Measurements from ENCODE around the gene SLC27A3. TPM values are rescaled to one million over a fixed set of nuclear protein-coding genes. Genes with fewer than 3 reads are reported as not detected.

Gene SLC27A3
- total RNA-seq, 1 donor = 13.8 TPM

DNA sequence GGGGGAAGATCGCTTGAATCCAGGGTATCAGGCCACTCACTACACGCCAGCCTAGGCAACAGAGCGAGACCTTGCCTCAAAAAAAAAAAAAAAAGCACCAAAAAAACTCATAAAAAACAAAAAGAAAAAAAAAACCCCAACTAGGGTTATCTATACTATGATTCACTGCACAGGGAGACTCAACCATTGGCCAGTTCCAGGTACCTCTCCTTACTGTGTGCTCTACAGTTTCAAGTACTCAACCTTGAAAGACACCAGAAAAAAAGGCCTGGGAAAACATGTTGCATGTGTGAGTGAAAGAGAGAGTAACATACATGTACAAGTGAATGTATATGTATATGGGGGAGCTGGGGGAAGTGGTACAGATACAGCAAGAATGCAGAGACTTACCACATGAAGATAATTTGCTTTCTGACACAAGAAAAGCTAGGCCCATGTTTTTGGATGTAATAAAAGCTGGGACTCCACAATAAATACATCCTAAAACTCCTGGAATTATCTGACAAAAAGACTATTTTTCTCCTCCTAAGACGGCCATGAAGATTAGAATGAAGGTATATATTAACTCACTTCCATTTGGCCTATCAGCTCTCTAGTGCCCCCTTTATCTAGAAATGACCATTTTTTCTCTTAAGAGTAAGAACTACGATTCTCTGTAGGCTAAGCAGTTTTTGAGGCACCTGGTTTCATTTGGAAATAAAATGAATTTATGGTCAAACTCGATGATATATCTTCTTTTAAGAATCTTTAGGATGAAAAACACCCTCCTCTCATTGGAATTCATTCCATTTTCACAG, 52.2 kb downstream of the SLC27A3 start:
- Histone ChIP-seq H3K36me3 (ENCODE audit: insufficient read depth, low read length) (peaks cover 18% of the 10 kb centered on the region), H3K27ac (ENCODE audit: low read depth, low read length) (no peak overlapping the region), H3K4me3 (ENCODE audit: insufficient read depth, low read length) (no peak overlapping the region), H4K20me1 (ENCODE audit: insufficient read depth, low read length) (no peaks in the 10 kb centered on the region), H3K4me2 (ENCODE audit: insufficient read depth, low read length) (no peak overlapping the region), H3K9me3 (ENCODE audit: low read depth, low read length) (no peaks in the 10 kb centered on the region), H3K27me3 (ENCODE audit: insufficient read depth, low read length) (no peaks in the 10 kb centered on the region), H2AFZ (ENCODE audit: low read length) (no peak overlapping the region), H3K79me2 (ENCODE audit: insufficient read depth, low read length) (peaks cover 9% of the 10 kb centered on the region), H3K4me1 (ENCODE audit: insufficient read depth, low read length) (no peaks in the 10 kb centered on the region)
- TF ChIP-seq, protein P1, sequence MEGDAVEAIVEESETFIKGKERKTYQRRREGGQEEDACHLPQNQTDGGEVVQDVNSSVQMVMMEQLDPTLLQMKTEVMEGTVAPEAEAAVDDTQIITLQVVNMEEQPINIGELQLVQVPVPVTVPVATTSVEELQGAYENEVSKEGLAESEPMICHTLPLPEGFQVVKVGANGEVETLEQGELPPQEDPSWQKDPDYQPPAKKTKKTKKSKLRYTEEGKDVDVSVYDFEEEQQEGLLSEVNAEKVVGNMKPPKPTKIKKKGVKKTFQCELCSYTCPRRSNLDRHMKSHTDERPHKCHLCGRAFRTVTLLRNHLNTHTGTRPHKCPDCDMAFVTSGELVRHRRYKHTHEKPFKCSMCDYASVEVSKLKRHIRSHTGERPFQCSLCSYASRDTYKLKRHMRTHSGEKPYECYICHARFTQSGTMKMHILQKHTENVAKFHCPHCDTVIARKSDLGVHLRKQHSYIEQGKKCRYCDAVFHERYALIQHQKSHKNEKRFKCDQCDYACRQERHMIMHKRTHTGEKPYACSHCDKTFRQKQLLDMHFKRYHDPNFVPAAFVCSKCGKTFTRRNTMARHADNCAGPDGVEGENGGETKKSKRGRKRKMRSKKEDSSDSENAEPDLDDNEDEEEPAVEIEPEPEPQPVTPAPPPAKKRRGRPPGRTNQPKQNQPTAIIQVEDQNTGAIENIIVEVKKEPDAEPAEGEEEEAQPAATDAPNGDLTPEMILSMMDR (IDR thresholded peaks at IDR 0.05; ENCODE audit: extremely low read depth, low read depth, low read length) = peak; percentile 11
- DNase-seq (ENCODE audit: insufficient read length, low spot score, missing footprints) = no peak

Small RNAs within 50 kb of the gene (small RNA-seq; reads per million reads assigned to genes)
- gene RF00019 = not detected

Other genes with a start within 250 kb of the SLC27A3 start
- gene S100A6, start 239.4 kb upstream of the SLC27A3 start, total RNA-seq = 1,187 and 1,317 TPM in 2 replicates
- not detected in 2 replicates for gene S100A5, start 234.5 kb upstream of the SLC27A3 start, total RNA-seq
- 21.5 and 63.0 TPM in 2 replicates for gene S100A4, start 229.6 kb upstream of the SLC27A3 start, total RNA-seq
- 4.4 and 7.6 TPM in 2 replicates for gene S100A3, start 226.1 kb upstream of the SLC27A3 start, total RNA-seq
- gene S100A2, start 209.6 kb upstream of the SLC27A3 start, total RNA-seq = 1.8 and 2.1 TPM in 2 replicates
- 160 and 190 TPM in 2 replicates for gene S100A16, start 162.3 kb upstream of the SLC27A3 start, total RNA-seq
- gene S100A14, start 159.1 kb upstream of the SLC27A3 start, total RNA-seq = 0.36 TPM in 1 of 2 replicates, not detected in the other
- 121 and 165 TPM in 2 replicates for gene S100A13, start 147.9 kb upstream of the SLC27A3 start, total RNA-seq
- gene S100A1, start 147.0 kb upstream of the SLC27A3 start, total RNA-seq = 0.29 TPM in 1 of 2 replicates, not detected in the other
- gene CHTOP, start 141.3 kb upstream of the SLC27A3 start, total RNA-seq = 38.9 and 40.9 TPM in 2 replicates
- 53.6 TPM in 2 replicates for gene SNAPIN, start 116.7 kb upstream of the SLC27A3 start, total RNA-seq
- gene ILF2, start 104.4 kb upstream of the SLC27A3 start, total RNA-seq = 130 and 142 TPM in 2 replicates
- gene NPR1, start 96.7 kb upstream of the SLC27A3 start, total RNA-seq = under 0.01 TPM in 1 of 2 replicates, not detected in the other
- 42.4 and 42.7 TPM in 2 replicates for gene INTS3, start 47.4 kb upstream of the SLC27A3 start, total RNA-seq
- 9.7 and 11.6 TPM in 2 replicates for gene GATAD2B, start 147.6 kb downstream of the SLC27A3 start, total RNA-seq
- 26.8 and 27.5 TPM in 2 replicates for gene DENND4B, start 171.3 kb downstream of the SLC27A3 start, total RNA-seq
- gene CRTC2, start 183.2 kb downstream of the SLC27A3 start, total RNA-seq = 4.7 and 6.8 TPM in 2 replicates
- 96.3 and 99.0 TPM in 2 replicates for gene SLC39A1, start 188.1 kb downstream of the SLC27A3 start, total RNA-seq
- 7.2 and 8.8 TPM in 2 replicates for gene CREB3L4, start 192.5 kb downstream of the SLC27A3 start, total RNA-seq
- gene JTB, start 202.3 kb downstream of the SLC27A3 start, total RNA-seq = 146 and 162 TPM in 2 replicates
- 72.0 and 78.4 TPM in 2 replicates for gene RAB13, start 210.9 kb downstream of the SLC27A3 start, total RNA-seq
- gene RPS27, start 215.4 kb downstream of the SLC27A3 start, total RNA-seq = 1,441 and 1,685 TPM in 2 replicates

Measured in osteoblast (primary cell).